Stomach (tissue), 4 donors: ENCODE results near the gene GLRX.

Experiments
- CTCF ChIP-seq, 7 experiments: fragments of 450-650 bp in 4 of 7; fragments of 200-600 bp in 3 of 7; sonication (generic) in 3 of 7; IDR thresholded peaks; one replicate each; pipeline ENCODE4 v1.5.1; 2016 to 2019; ENCODE audit warnings: antibody characterized with exemption in 7 of 7, control low read depth in 2 of 7, mild to moderate bottlenecking in 1 of 7
- POLR2A ChIP-seq, 4 donors: fragments of 450-650 bp; IDR thresholded peaks; one replicate each; pipeline ENCODE4 v1.6.1; 2016; ENCODE audit warnings: antibody characterized with exemption in 4 of 4, control low read depth in 2 of 4, mild to moderate bottlenecking in 1 of 4, moderate library complexity in 1 of 4
- POLR2AphosphoS5 ChIP-seq, 3 donors: sonication (generic); formaldehyde crosslinking; IDR thresholded peaks; one replicate each; pipeline ENCODE4 v1.6.1; 2016; ENCODE audit warnings: antibody characterized with exemption in 3 of 3

DNA sequence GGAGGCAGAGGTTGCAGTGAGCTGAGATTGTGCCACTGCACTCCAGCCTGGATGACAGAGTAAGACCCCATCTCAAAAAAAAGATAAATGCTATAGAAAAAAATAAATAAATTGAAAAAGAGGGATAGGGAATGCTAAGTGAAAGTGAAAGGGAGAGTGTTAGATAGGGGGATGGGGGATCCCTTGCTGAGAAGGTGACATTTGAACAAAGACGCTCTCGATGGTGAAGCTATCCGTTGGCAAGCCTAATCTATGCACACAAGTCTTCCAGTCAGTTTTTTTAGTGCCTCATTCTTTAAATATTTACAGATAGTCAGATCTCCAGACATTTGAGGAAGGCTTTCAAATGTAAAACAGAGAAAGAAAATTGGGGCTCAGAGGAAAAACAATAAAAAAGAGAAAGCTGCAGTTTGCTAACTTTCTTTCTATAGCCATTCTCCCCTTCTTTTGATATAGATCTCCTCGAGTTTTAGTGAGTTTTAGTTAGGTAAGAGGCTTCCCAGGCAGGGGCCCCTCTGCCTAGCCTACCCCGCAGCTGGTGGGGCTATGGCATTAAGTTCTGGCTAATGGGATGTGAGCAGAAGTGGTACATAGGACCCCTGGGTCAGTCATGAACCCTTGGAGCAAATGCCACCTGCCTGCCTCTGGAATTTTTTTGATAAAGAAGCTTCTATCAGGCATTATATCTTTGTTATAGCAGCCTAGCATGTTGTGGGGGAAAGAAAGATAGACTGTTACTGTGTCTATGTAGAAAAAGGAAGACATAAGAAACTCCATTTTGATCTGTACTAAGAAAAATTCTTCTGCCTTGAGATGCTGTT is 12.0 kb downstream of the GLRX start:
- TF ChIP-seq CTCF (IDR thresholded peaks at IDR 0.05): no peak
- TF ChIP-seq POLR2AphosphoS5 (IDR thresholded peaks at IDR 0.05): no peak
- no peak for TF ChIP-seq POLR2A (IDR thresholded peaks at IDR 0.05)
